Measurements from ENCODE around the gene RAB7B. TPM values are rescaled to one million over a fixed set of nuclear protein-coding genes. Genes with fewer than 3 reads are reported as not detected.

RAB7B gene
- total RNA-seq, 2 experiments from 2014 or later, result not detected

DNA sequence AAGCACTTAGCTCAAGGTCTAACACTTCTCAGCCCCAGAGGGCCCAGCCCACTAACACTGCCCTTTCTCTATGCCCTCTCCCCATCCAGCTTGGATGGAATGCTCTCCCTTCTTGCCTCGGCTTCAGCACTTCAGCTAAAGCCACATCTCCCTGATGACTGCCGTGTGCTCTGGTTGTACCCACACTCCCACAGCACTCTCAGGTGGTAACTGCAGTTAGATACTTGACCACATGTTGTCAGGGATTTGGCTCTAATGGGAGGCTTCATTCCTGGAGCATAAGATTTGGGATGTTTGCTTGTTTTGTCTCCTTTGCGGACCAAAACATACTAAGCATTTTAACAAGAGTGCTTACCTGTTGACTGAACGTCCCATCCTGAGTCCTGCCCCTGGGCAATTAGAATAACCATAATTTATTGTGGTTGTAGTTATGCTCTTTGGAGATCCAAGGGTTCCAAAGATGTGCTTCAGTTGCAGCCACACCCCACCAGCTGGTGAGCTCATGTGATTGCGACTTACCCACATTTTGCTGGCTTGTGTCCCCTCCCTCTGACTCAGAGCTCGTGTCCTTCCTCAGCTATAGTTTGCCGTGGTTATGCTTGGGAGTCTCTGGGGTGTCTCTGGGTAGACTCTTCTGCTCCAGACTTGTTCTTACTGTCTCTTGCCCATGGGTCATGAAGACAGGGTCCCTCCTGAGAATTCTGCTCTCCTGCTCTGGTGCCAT lies 52.2 kb downstream of the RAB7B start:
- Mint-ChIP-seq H3K36me3 (no peaks in the 10 kb centered on the region), H3K4me3 (no peak overlapping the region), H3K27ac (no peak overlapping the region), H3K27me3 (peaks cover 5% of the 10 kb centered on the region), H3K4me1 (ENCODE audit: low read depth) (no peaks in the 10 kb centered on the region), H3K9me3 (no peaks in the 10 kb centered on the region)
- ChIA-PET CTCF (interaction anchor here (0.5 to 1.4 kb wide), 6 partner anchors 26 to 212 kb away, joined by 3 to 8 read pairs (median 4); no protein-coding TSS in a partner anchor), POLR2A (no interaction called here)
- intact Hi-C loops (cut with micrococcal nuclease), result no loop called here
- DNase-seq, result no peak

DNA sequence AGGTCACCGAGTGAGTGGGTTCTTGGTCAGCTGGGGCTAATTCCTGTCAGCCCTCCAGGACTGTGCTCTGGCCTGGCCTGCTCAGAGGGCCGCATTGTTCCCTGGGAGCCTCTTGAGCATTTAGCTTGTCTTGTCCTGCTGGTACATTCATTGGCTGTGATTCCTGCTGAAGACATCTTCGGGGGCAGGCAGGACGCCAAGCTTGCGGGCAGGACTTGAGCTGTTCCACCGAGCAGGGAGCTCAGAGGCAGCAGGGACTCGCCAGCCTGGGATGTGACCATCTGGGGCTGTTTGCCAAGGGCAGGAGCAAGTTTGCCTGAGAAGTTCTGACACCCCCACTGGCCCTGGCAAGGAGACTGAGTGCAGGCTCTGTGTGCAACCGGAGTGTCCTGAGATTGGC lies 52.9 kb downstream of the RAB7B start:
- H3K27me3 Mint-ChIP-seq, result peaks cover 5% of the 10 kb centered on the region
- no peaks in the 10 kb centered on the region for H3K4me1 Mint-ChIP-seq (ENCODE audit: low read depth)
- no peaks in the 10 kb centered on the region for H3K9me3 Mint-ChIP-seq
- H3K27ac Mint-ChIP-seq, result no peak overlapping the region
- intact Hi-C loops (cut with micrococcal nuclease), result no loop called here
- POLR2A ChIA-PET, result no interaction called here
- no peak overlapping the region for H3K4me3 Mint-ChIP-seq
- CTCF ChIA-PET, result interaction anchor here (0.7 to 1.4 kb wide), 4 partner anchors 27 to 157 kb away, joined by 3 to 8 read pairs (median 4); no protein-coding TSS in a partner anchor
- H3K36me3 Mint-ChIP-seq, result no peaks in the 10 kb centered on the region
- DNase-seq, result no peak

DNA sequence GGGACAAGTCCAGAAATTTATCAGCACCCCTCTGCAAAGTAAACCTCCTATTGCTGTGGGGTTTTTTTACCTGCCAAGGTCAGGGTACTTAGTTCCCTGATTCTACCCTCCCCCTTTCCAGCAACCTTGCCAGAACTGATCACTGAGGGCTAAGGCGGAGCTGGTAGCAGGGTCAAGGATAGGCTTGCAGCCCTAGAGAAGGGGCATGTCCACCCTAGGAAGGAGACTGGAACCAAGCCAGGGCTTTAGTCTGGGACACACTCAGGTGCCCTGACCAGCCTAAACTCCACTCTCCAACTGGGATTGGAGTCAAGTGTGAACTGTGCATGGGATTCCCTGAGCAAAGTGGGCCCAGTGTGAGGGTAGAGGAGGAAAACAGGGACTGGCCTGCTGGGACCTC lies 53.4 kb downstream of the RAB7B start:
- Mint-ChIP-seq H3K9me3 (no peaks in the 10 kb centered on the region), H3K36me3 (no peaks in the 10 kb centered on the region), H3K27me3 (peaks cover 7% of the 10 kb centered on the region), H3K4me1 (ENCODE audit: low read depth) (no peaks in the 10 kb centered on the region), H3K27ac (no peak overlapping the region), H3K4me3 (no peak overlapping the region)
- POLR2A ChIA-PET, result no interaction called here
- no peak for DNase-seq
- CTCF ChIA-PET, result interaction anchor here (1.1 to 1.4 kb wide), 3 partner anchors 28 to 157 kb away, joined by 3 to 8 read pairs (median 4); no protein-coding TSS in a partner anchor
- intact Hi-C loops (cut with micrococcal nuclease), result no loop called here

DNA sequence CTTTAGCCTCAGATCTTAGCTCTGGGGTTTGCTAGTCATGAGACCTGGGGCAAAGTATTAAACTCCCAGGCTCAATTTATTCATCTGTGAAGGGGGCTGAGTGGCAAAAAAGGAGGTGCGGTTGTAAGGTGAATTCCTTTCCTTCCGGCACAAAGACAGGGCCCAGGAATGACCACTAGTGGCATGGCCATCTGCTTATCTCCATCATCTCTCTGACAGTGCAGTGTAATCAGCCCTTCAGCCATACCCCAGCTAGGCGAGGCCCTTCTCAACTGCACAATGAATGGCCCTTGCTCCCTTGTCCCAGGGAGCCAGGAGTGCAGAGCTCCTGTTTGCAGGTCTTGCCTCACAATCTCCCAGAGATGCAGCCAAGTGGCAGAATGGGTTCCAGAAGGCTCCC lies 54.3 kb downstream of the RAB7B start:
- no peak for DNase-seq
- ChIA-PET POLR2A (no interaction called here), CTCF (interaction anchor here (0.5 to 1.2 kb wide), 2 partner anchors 29 to 291 kb away, joined by 4 to 8 read pairs; no protein-coding TSS in a partner anchor)
- intact Hi-C loops (cut with micrococcal nuclease), result no loop called here
- Mint-ChIP-seq H3K27me3 (peaks cover 10% of the 10 kb centered on the region), H3K27ac (no peak overlapping the region), H3K4me3 (no peak overlapping the region), H3K4me1 (ENCODE audit: low read depth) (no peaks in the 10 kb centered on the region), H3K9me3 (no peaks in the 10 kb centered on the region), H3K36me3 (no peaks in the 10 kb centered on the region)

- ChIA-PET POLR2A (no interaction called here), CTCF (interaction anchor here (0.5 to 1.2 kb wide), 2 partner anchors 29 to 290 kb away, joined by 4 to 8 read pairs; no protein-coding TSS in a partner anchor)
- Mint-ChIP-seq H3K36me3 (no peaks in the 10 kb centered on the region), H3K27ac (no peak overlapping the region), H3K27me3 (peaks cover 14% of the 10 kb centered on the region), H3K9me3 (no peaks in the 10 kb centered on the region), H3K4me3 (no peak overlapping the region), H3K4me1 (ENCODE audit: low read depth) (no peaks in the 10 kb centered on the region)
- no peak for DNase-seq
- intact Hi-C loops (cut with micrococcal nuclease), result no loop called here
Observed at GRCh38 chr1:205948039-205948438, 55.2 kb downstream of the RAB7B start.

DNA sequence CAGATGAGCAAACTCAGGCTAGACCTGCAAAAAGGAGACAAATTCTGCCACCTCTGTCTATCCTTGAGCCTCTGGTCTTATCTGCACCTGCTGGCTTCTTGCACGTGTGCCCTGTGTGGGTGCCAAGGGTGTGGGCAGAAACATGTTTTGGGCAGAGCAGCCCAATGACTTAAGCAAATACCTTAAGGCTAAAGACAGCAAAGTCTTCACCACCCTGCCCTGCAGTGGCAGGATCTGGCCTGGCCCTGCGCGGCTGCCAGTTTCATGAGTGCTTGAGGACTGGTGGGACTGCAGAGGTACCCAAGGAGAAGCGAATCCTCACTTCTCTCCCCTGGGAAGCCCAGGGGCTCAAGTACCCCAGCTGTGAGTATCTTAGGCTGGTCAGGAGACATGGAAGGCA lies 56.2 kb downstream of the RAB7B start:
- no peaks in the 10 kb centered on the region for H3K9me3 Mint-ChIP-seq
- H3K27me3 Mint-ChIP-seq, result peaks cover 19% of the 10 kb centered on the region
- ChIA-PET CTCF (interaction anchor here (1.2 to 1.6 kb wide), 3 partner anchors 28 to 30 kb away, joined by 3 to 6 read pairs (median 5); no protein-coding TSS in a partner anchor), POLR2A (no interaction called here)
- no peaks in the 10 kb centered on the region for H3K36me3 Mint-ChIP-seq
- no peak for DNase-seq
- H3K4me1 Mint-ChIP-seq (ENCODE audit: low read depth), result no peaks in the 10 kb centered on the region
- intact Hi-C loops (cut with micrococcal nuclease), result no loop called here
- no peak overlapping the region for H3K4me3 Mint-ChIP-seq
- no peak overlapping the region for H3K27ac Mint-ChIP-seq

DNA sequence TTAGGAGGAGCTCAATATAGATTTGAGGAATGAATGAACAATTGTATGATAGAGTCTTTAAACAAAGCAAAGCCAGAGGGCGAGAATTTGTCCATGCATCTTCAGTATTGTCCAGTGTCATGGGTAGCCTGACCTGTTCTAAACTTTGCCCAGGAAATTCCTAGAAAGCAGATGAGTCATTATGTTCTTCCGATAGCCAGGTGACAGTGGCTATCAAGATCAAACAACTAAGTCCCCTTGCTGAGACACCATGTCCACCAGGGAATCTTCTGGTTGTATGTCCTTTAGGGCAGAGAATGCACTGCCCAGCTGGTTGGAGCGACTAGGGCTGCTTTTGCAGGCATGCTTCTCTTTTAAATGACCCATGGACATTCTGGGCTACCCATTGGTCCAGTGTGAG lies 58.1 kb downstream of the RAB7B start:
- Mint-ChIP-seq H3K4me1 (ENCODE audit: low read depth) (no peaks in the 10 kb centered on the region), H3K27ac (no peak overlapping the region), H3K36me3 (no peaks in the 10 kb centered on the region), H3K27me3 (peaks cover 30% of the 10 kb centered on the region), H3K4me3 (no peak overlapping the region), H3K9me3 (no peaks in the 10 kb centered on the region)
- ChIA-PET POLR2A (no interaction called here), CTCF (interaction anchor here (1.0 kb wide), 1 partner anchor 26 kb away, joined by 4 read pairs; no protein-coding TSS in a partner anchor)
- no peak for DNase-seq
- intact Hi-C loops (cut with micrococcal nuclease), result no loop called here

DNA sequence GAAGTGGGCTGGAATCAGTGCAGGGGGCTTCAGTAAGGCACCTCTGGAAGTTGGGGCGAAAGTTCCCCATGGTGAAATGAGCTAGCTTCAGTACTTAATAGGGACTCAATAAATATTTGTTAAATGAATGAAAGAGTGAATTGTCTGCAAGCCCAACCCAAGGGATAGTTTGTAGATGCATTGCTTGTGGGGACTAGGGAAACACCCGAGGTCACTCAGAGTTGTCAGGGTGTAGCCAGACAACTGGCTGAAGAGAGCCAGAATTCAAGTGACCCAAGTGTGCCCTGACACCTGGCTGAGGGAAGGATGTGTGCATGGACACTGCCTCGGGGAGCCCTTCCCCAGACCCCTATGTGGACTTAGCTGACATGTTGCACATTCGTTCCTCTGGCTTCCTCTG lies 58.7 kb downstream of the RAB7B start:
- CTCF ChIA-PET, result interaction anchor here (1.0 kb wide), 1 partner anchor 26 kb away, joined by 4 read pairs; no protein-coding TSS in a partner anchor

GRCh38 chr1:205943245-205943644 lies 60.0 kb downstream of the RAB7B start, which contains the start of gene SLC26A9:
SLC26A9 (minus strand) TSS chr1:205943456; CDS start chr1:205935820, 7,636 bp downstream.
- H3K27ac Mint-ChIP-seq, result no peak within 1 kb of the TSS
- H3K4me3 Mint-ChIP-seq, result no peak within 1 kb of the TSS
- CTCF ChIA-PET, result interaction anchor here (2.0 kb wide), 1 partner anchor 34 kb away, joined by 8 read pairs; no protein-coding TSS in a partner anchor
- POLR2A ChIA-PET, result interaction anchor here (0.6 kb wide), 1 partner anchor 73 kb away, joined by 3 read pairs; no protein-coding TSS in a partner anchor
- intact Hi-C loops (cut with micrococcal nuclease), result no loop called here
- no peak for DNase-seq
- peaks cover 40% of the 10 kb centered on the region for H3K27me3 Mint-ChIP-seq
- no peaks in the 10 kb centered on the region for H3K9me3 Mint-ChIP-seq
- no peaks in the 10 kb centered on the region for H3K36me3 Mint-ChIP-seq
- H3K4me1 Mint-ChIP-seq (ENCODE audit: low read depth), result no peaks in the 10 kb centered on the region

More for the DNA sequence above, 58.7 kb downstream of the RAB7B start:
- Mint-ChIP-seq H3K4me1 (ENCODE audit: low read depth) (no peaks in the 10 kb centered on the region), H3K27ac (no peak overlapping the region), H3K4me3 (no peak overlapping the region), H3K9me3 (no peaks in the 10 kb centered on the region), H3K36me3 (no peaks in the 10 kb centered on the region), H3K27me3 (peaks cover 35% of the 10 kb centered on the region)
- no peak for DNase-seq
- intact Hi-C loops (cut with micrococcal nuclease), result no loop called here
- POLR2A ChIA-PET, result no interaction called here

- ChIA-PET POLR2A (no interaction called here), CTCF (interaction anchor here (2.0 kb wide), 1 partner anchor 35 kb away, joined by 8 read pairs; no protein-coding TSS in a partner anchor)
- no peak for DNase-seq
- H3K27ac Mint-ChIP-seq, result no peak overlapping the region
- H3K4me1 Mint-ChIP-seq (ENCODE audit: low read depth), result no peaks in the 10 kb centered on the region
- intact Hi-C loops (cut with micrococcal nuclease), result no loop called here
- no peak overlapping the region for H3K4me3 Mint-ChIP-seq
- H3K9me3 Mint-ChIP-seq, result no peaks in the 10 kb centered on the region
- H3K36me3 Mint-ChIP-seq, result no peaks in the 10 kb centered on the region
- peaks cover 42% of the 10 kb centered on the region for H3K27me3 Mint-ChIP-seq
Observed at GRCh38 chr1:205942631-205943159, 60.5 kb downstream of the RAB7B start.

- Mint-ChIP-seq H3K27me3 (peaks cover 47% of the 10 kb centered on the region), H3K36me3 (no peaks in the 10 kb centered on the region), H3K27ac (no peak overlapping the region), H3K4me3 (no peak overlapping the region), H3K4me1 (ENCODE audit: low read depth) (no peaks in the 10 kb centered on the region), H3K9me3 (no peaks in the 10 kb centered on the region)
- CTCF ChIA-PET, result no interaction called here
- POLR2A ChIA-PET, result no interaction called here
- intact Hi-C loops (cut with micrococcal nuclease), result no loop called here
- DNase-seq, result no peak
Observed at GRCh38 chr1:205940710-205941109, 62.5 kb downstream of the RAB7B start.

- CTCF ChIA-PET, result no interaction called here
- Mint-ChIP-seq H3K4me3 (no peak overlapping the region), H3K4me1 (ENCODE audit: low read depth) (no peaks in the 10 kb centered on the region), H3K27ac (no peak overlapping the region), H3K9me3 (no peaks in the 10 kb centered on the region), H3K27me3 (peaks cover 46% of the 10 kb centered on the region), H3K36me3 (no peaks in the 10 kb centered on the region)
- POLR2A ChIA-PET, result no interaction called here
- no peak for DNase-seq
- intact Hi-C loops (cut with micrococcal nuclease), result no loop called here
Observed at GRCh38 chr1:205939690-205940330, 63.4 kb downstream of the RAB7B start.
